ENCODE measurements around the gene GRN.

- TF ChIP-seq EP300 (IDR thresholded peaks at IDR 0.05; ENCODE audit: borderline replicate concordance in 1 of 2, low read depth in 1 of 2, low read length in 1 of 2) (no peak), RAD21 (IDR thresholded peaks at IDR 0.05; ENCODE audit: low read length) (no peak)
These were observed 26.8 kb upstream of the GRN start for GRCh38 chr17:44318077-44318892.

Data from SK-N-SH (cell line).